HUES64 (cell line): ENCODE data around the gene CABLES2.

Source experiments
- H3K27ac ChIP-seq: 2 replicates; pipeline ENCODE4 v1.7.0; 2013; ENCODE audit warnings: low read depth, low read length, inconsistent platforms
- H3K27me3 ChIP-seq: 2 replicates; pipeline ENCODE4 v1.6.1; 2013; ENCODE audit warnings: mild to moderate bottlenecking, low read length; ENCODE audit not compliant: insufficient read depth
- H3K36me3 ChIP-seq: 2 replicates; pipeline ENCODE4 v1.6.1; 2013; ENCODE audit warnings: mild to moderate bottlenecking, low read length; ENCODE audit not compliant: insufficient read depth
- H3K4me1 ChIP-seq: 2 replicates; pipeline ENCODE4 v1.6.1; 2013; ENCODE audit warnings: mild to moderate bottlenecking, low read length, moderate library complexity; ENCODE audit not compliant: insufficient read depth
- H3K4me3 ChIP-seq: 2 replicates; pipeline ENCODE4 v1.5.1; 2013; ENCODE audit warnings: mild to moderate bottlenecking, low read length, moderate library complexity
- H3K9ac ChIP-seq: 2 replicates; pipeline ENCODE4 v1.6.1; 2013; ENCODE audit warnings: mild to moderate bottlenecking, low read depth, low read length
- H3K9me3 ChIP-seq: 2 replicates; pipeline ENCODE4 v1.6.1; 2013; ENCODE audit warnings: low read depth, low read length; ENCODE audit not compliant: insufficient read depth
- WGBS: fragments of 150-250, 120-280 bp; methylation state at CpG from one replicate; pipeline ENCODE4 v1.1.7; 2013; ENCODE audit warnings: missing lambda C conversion rate; 5-methylcytosine and 5-hydroxymethylcytosine counted together

Gene CABLES2

DNA sequence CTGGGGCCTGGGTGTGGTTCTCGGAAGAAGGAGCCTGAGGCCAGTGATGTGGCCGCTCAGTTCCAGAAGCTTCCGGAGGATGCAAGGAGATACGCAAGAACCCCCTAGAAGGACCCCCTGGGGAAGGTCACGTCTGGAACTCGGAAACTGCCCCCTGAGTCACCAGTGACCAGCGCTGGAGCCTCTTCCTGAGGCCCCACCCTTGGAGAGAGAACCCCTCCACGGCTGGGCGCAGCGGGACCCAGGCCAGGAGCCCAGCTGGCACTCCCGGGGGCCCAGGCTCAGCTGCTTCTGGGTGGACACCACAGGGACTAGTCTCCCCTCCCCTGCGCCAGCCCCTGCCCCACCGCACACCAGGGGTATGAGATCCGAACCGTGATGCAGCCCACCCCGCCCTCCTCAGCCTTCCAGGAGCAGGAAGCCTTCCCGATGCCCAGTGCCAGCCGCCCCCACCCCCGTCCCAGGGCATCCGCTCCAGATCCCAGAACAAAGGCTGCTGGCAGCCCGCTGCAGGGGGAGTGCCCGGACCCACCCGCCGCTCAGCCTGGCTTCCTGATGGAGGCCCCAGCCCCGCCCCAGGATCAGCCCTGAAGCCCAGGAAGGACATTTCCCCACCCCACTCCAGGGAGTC is 47.5 kb downstream of the CABLES2 start:
- 91% methylated on average over 25 of the region's 25 CpGs for WGBS
- Histone ChIP-seq H3K27ac (peak overlapping the region; percentile 49), H3K4me3 (no peak overlapping the region), H3K9me3 (no peaks in the 10 kb centered on the region), H3K4me1 (peaks cover 59% of the 10 kb centered on the region), H3K27me3 (no peaks in the 10 kb centered on the region), H3K9ac (peak overlapping the region; percentile 34; the same call in 1 of the 2 replicates), H3K36me3 (peaks cover 22% of the 10 kb centered on the region)

DNA sequence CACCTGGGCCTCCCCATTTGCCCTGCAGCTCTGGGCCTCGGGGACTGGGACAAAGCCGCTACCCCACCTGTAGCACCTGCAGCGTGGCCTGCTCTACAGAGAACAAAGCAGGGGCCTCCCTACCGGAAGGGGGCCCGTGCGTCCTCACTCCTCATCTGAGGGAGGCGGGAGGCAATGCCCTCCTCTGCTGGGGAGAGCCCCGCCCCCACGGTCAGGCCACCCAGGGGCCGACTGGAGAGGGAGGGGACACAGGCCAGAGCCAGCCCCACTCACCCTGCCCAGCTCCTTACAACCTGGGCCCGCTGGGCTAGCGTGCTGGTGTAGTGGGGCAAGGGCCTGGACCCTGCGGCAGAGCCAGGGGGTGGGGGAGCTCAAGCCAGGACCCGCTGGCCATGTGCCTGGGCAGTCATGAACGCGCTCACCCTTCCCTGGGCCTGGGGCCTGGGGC is 48.0 kb downstream of the CABLES2 start:
- Histone ChIP-seq H3K27me3 (no peaks in the 10 kb centered on the region), H3K27ac (peak overlapping the region; percentile 49), H3K9me3 (no peaks in the 10 kb centered on the region), H3K4me1 (peaks cover 59% of the 10 kb centered on the region), H3K4me3 (no peak overlapping the region), H3K9ac (peak overlapping the region; percentile 43; the same call in 1 of the 2 replicates), H3K36me3 (peaks cover 22% of the 10 kb centered on the region)
- WGBS: 81% methylated on average over 16 of the region's 16 CpGs

DNA sequence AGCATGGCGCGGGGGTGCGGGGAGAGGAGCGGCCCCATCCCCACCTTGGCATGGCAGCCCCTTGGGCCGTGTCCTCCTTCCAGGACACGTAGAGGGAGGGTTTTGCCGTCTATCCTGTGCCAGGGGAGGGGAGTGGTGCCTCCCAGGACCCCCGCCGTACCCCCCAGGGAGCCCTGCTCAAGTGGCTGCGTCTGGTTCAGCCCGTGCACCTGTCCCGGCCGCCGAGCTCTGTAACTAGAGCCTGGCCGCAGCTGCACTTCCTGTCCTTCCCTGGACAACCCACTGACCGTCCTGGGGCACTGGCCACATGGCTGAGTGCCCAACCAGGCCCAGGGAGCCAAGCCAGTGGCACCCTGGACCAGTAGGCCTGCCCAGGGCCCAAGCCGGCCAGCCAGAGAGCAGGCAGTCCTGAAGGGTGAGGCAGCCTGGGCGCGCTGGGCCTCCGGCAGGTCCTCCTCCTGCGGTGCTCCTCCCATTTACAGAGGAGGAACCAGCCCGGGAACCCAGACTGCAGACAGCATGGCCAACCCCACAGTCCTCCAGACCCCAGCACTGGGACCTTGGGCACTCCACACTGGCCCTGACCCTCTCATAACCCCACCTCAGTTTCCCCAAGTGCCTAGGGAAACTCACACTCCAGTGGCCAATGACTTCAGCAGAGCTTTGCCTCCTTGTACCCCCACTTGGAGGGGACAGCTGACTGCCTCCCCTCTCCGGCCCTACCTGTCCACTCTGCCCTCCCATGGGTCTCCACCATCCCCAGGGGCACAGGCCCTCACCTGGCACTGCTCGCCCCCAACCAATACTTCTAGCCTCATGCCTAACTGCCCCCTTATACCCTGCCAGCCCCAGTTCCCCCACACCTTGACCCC is 48.7 kb downstream of the CABLES2 start:
- Histone ChIP-seq H3K9me3 (no peaks in the 10 kb centered on the region), H3K4me3 (no peak overlapping the region), H3K27me3 (no peaks in the 10 kb centered on the region), H3K27ac (peak overlapping the region; percentile 49), H3K36me3 (peaks cover 22% of the 10 kb centered on the region), H3K9ac (peak overlapping the region; percentile 43; the same call in 1 of the 2 replicates), H3K4me1 (peaks cover 52% of the 10 kb centered on the region)
- 91% methylated on average over 24 of the region's 24 CpGs for WGBS

DNA sequence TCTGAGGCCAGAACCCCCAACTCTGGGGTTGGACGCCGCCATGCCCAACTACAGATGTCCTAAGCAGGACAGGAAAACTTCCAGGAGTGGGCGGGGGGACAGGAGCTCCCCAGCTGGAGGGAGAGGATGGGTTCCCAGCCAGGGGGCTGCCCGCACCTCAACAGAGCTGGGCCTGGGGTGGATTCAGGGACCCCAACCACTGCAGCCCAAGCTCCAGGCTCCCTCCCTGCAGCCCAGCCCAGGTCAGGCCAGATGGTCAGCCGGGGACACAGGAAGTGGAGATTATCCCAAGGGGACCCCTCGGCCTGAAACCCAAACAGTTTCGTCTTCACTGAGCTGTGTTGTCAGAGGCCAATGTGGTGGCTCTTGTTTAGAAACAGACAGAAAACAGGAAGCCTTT is 49.4 kb downstream of the CABLES2 start:
- Histone ChIP-seq H3K4me1 (peaks cover 45% of the 10 kb centered on the region), H3K27ac (peak overlapping the region; percentile 30; the same call in 1 of the 2 replicates), H3K9ac (0 out of 2 replicates have a peak overlapping the region, but pooled peaks have one; percentile 8), H3K36me3 (peaks cover 27% of the 10 kb centered on the region), H3K9me3 (no peaks in the 10 kb centered on the region), H3K4me3 (no peak overlapping the region), H3K27me3 (no peaks in the 10 kb centered on the region)
- 82% methylated on average over 7 of the region's 7 CpGs for WGBS

DNA sequence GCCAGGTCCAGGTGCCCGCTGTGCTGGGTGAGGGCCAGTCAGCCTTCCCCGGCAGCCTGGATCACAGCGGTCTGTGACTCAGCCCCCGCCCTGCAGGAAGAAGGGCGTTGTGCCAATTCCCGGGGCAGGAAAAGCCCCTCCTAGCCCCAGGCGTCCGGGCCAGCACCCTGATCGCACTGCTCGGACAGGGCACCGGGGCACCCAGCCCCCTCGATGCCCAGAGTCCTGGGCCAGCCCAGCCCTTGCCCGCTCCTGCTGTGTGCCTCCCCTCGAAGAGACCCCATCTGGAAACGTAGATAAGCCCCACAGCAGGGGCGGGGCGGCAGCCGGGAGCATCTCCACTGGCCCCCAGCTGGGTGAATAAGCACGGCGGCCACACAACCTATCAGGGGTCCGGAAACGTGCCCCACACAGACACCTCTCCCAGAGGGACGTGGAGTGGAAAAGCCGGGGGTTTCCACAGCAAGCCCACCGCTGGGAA is 49.9 kb downstream of the CABLES2 start:
- Histone ChIP-seq H3K4me3 (no peak overlapping the region), H3K4me1 (peaks cover 42% of the 10 kb centered on the region), H3K27me3 (no peaks in the 10 kb centered on the region), H3K9ac (0 out of 2 replicates have a peak overlapping the region, but pooled peaks have one; percentile 33), H3K9me3 (no peaks in the 10 kb centered on the region), H3K27ac (peak overlapping the region; percentile 65; the same call in 1 of the 2 replicates), H3K36me3 (peaks cover 29% of the 10 kb centered on the region)
- 84% methylated on average over 25 of the region's 25 CpGs for WGBS

DNA sequence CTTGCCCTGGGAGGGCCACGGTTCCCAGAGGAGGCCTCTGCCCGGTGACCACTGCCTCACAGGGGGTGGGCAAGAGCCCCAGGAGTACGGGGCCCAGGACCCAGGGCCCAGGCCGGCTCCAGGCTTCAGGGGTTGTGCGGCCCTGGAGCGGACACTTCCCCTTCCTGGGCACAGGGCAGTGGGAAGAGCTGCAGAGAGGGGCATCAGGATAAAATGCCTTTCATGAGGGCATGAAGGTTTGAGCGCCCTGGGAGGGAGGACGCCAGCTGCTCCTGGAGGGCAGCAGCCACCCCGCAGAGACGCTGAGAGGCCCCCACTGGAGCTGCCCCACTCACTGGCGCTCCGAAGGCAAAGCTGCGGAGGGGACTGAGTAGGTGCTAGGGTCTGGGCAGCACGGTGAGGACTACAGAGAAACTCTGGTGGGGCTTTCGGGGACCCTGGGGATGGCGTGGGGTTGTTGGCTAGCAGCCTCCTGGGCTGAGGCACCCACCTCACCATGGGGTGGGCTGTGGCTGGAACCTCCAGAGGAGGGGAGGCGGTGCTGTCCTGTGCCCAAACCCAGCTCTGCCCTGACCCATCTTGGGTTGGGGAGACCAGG is 50.4 kb downstream of the CABLES2 start:
- Histone ChIP-seq H3K4me1 (peaks cover 38% of the 10 kb centered on the region), H3K27me3 (no peaks in the 10 kb centered on the region), H3K9me3 (no peaks in the 10 kb centered on the region), H3K4me3 (no peak overlapping the region), H3K27ac (peak overlapping the region; percentile 65), H3K36me3 (peaks cover 31% of the 10 kb centered on the region), H3K9ac (peak overlapping the region; percentile 33; the same call in 1 of the 2 replicates)
- 84% methylated on average over 17 of the region's 17 CpGs for WGBS

DNA sequence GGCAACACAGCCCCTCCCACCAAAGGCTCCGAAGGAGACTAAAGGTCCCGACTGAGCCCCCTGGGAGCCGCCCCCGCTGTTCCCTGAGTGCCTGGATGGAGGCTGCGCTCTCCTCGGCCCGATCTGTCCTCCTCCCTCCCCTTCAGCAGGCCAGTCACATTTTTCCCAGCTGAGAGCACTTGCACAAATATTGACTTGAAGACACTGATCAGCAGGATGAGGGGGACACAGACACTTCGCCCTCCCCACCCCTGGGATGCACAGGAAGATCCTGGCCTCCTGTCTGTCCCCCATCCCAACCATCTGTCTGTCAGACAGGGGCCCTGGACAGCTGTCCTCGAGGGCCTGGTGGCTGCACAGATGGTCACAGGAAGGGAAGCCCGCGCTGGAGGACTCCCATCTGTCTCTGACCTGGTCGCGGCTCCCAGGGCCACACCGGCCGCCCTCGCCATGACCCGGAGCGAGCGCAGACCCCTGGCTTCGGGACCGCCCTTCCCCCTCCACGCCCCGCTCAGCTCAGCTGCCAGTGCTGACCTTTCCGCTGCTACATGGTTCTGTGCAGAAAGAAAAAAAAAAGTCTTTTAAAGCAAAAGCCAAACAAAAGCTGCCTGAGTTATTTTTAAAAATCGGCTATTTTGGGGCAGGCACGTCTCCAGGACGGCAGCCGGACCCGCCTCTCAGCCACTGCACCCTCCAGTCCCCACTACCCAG is 51.1 kb downstream of the CABLES2 start:
- Histone ChIP-seq H3K4me3 (no peak overlapping the region), H3K4me1 (peaks cover 32% of the 10 kb centered on the region), H3K9me3 (no peaks in the 10 kb centered on the region), H3K27ac (peak overlapping the region; percentile 65), H3K36me3 (peaks cover 36% of the 10 kb centered on the region), H3K9ac (peak overlapping the region; percentile 38; the same call in 1 of the 2 replicates), H3K27me3 (no peaks in the 10 kb centered on the region)
- WGBS: 58% methylated on average over 29 of the region's 29 CpGs

DNA sequence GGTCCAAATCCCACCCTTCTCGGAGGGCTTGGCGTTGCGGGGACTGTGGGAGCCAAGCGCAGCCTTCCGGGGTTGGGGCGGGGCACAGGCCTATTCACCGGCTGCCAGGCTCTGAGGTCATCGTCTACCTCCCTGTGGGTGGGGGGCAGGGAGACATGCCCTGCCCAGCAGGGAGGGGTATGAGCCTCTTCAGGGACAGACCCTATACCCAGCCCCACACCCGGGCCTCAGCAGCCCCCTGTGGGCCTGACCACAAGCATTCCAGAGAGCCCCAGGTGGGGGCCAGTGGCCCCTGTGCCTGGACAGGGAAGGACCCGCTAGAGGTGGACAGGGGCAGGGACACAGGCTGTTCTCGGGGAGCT is 51.6 kb downstream of the CABLES2 start:
- H3K9ac ChIP-seq: peak overlapping the region; percentile 38; the same call in 1 of the 2 replicates

DNA sequence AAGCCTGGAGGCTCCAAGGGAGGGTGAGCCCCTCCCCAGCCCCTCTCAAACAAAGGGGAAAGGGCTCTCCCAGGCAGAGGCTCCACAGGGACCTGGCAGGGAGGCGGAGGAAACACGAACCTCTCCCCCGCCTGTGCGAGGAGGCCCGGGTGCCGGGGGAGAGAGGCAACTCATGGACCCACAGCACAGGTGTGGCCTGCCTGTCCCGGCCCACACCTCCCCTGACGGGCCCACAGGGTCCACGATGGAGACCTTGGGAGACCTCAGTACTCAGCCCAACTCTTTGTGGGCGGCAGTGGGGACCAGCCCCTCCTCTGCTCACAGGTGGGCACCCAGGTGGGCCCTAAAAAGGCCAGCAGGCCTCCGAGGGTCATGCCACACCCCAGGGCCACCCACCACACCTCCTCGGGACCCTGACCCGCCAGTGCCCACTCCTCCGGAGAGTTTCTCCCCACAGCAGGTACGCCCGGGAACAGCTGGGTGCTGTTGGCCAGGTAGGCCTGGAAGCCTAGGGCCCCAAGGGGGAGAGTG is 52.2 kb downstream of the CABLES2 start:
- 63% methylated on average over 16 of the region's 16 CpGs for WGBS
- Histone ChIP-seq H3K4me1 (peaks cover 27% of the 10 kb centered on the region), H3K4me3 (no peak overlapping the region), H3K36me3 (peaks cover 42% of the 10 kb centered on the region), H3K27me3 (no peaks in the 10 kb centered on the region), H3K9me3 (no peaks in the 10 kb centered on the region), H3K27ac (peak overlapping the region; percentile 65), H3K9ac (peak overlapping the region; percentile 38; the same call in 1 of the 2 replicates)

More for the DNA sequence above, 51.6 kb downstream of the CABLES2 start:
- no peaks in the 10 kb centered on the region for H3K9me3 ChIP-seq
- H3K4me3 ChIP-seq: no peak overlapping the region
- peaks cover 27% of the 10 kb centered on the region for H3K4me1 ChIP-seq
- peaks cover 36% of the 10 kb centered on the region for H3K36me3 ChIP-seq
- WGBS: 41% methylated on average over 11 of the region's 11 CpGs
- no peaks in the 10 kb centered on the region for H3K27me3 ChIP-seq
- H3K27ac ChIP-seq: peak overlapping the region; percentile 65
